NCI-H2081 treated with DMSO at 0.1 percent for 48 hours (cell line): ENCODE results near the gene NT5DC1.
"Not testable (repeated sequence)": the region's sequence is repeated elsewhere in the genome, so short reads cannot be mapped to it uniquely, and the experiment has no call there.

ENCODE experiments used
- DNase-seq: peaks from one replicate; lab custom pipeline; 2025; lab: John Stamatoyannopoulos, UW

Gene NT5DC1

GRCh38 chr6:116279232-116280160, 178.8 kb downstream of the NT5DC1 start, which contains the start of gene TSPYL1:
Gene TSPYL1, minus strand, starts transcription at chr6:116279930. Its CDS starts 100 bp downstream, at chr6:116279830.
- peak; percentile 79 for DNase-seq

- no peak for DNase-seq
These were observed 179.7 kb downstream of the NT5DC1 start for GRCh38 chr6:116280161-116280932.

GRCh38 chr6:116280933-116281316, 180.3 kb downstream of the NT5DC1 start:
- no peak for DNase-seq

- DNase-seq = no peak
These were observed 182.0 kb downstream of the NT5DC1 start for GRCh38 chr6:116282698-116283097.

- no peak for DNase-seq
These were observed 182.5 kb downstream of the NT5DC1 start for GRCh38 chr6:116283191-116283590.

- not testable (repeated sequence) for DNase-seq
These were observed 184.3 kb downstream of the NT5DC1 start for GRCh38 chr6:116284984-116285383.

- DNase-seq = no peak
These were observed 186.2 kb downstream of the NT5DC1 start for GRCh38 chr6:116286773-116287358.

- DNase-seq = no peak
These were observed 187.1 kb downstream of the NT5DC1 start for GRCh38 chr6:116287689-116288282.

GRCh38 chr6:116289876-116290275, 189.2 kb downstream of the NT5DC1 start:
- DNase-seq = no peak

GRCh38 chr6:116290799-116291198, 190.1 kb downstream of the NT5DC1 start:
- no peak for DNase-seq

GRCh38 chr6:116291701-116292396, 191.2 kb downstream of the NT5DC1 start:
- no peak for DNase-seq

GRCh38 chr6:116292553-116292952, 191.9 kb downstream of the NT5DC1 start:
- no peak for DNase-seq

- DNase-seq = no peak
These were observed 197.6 kb downstream of the NT5DC1 start for GRCh38 chr6:116298273-116298672.

- no peak for DNase-seq
These were observed 198.3 kb downstream of the NT5DC1 start for GRCh38 chr6:116298973-116299372.
